ENCODE measurements around the gene LGALS3BP. TPM values are rescaled to one million over a fixed set of nuclear protein-coding genes. Genes with fewer than 3 reads are reported as not detected.

The LGALS3BP gene
- total and polyA plus RNA-seq, 2 of the 13 experiments (the other 11 are each of a cell fraction or from before 2014, with no cell fraction given) = 137 to 332 TPM

GRCh38 chr17:78951967-78952551, 27.7 kb downstream of the LGALS3BP start (continued):
- TF ChIP-seq NR2F6 (IDR thresholded peaks at IDR 0.05) = peak; percentile 24; the same call in 1 of the 2 replicates
- TF ChIP-seq NR2F6 (CRISPR knock-in tag; IDR thresholded peaks at IDR 0.05) = no peak
- peak; percentile 39; the same call in 1 of the 2 replicates for TF ChIP-seq SP5 (CRISPR knock-in tag; IDR thresholded peaks at IDR 0.05; ENCODE audit: borderline replicate concordance, low read depth)
- TF ChIP-seq, protein P1, sequence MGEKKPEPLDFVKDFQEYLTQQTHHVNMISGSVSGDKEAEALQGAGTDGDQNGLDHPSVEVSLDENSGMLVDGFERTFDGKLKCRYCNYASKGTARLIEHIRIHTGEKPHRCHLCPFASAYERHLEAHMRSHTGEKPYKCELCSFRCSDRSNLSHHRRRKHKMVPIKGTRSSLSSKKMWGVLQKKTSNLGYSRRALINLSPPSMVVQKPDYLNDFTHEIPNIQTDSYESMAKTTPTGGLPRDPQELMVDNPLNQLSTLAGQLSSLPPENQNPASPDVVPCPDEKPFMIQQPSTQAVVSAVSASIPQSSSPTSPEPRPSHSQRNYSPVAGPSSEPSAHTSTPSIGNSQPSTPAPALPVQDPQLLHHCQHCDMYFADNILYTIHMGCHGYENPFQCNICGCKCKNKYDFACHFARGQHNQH (CRISPR knock-in tag; IDR thresholded peaks at IDR 0.05) = no peak
- 0 out of 2 replicates have a peak, but pooled peaks have one; percentile 28 for TF ChIP-seq KDM5B (CRISPR knock-in tag; IDR thresholded peaks at IDR 0.05; ENCODE audit: borderline replicate concordance)
- no peak for TF ChIP-seq RNF2 (conservative IDR thresholded peaks at IDR 0.05; ENCODE audit: low read depth)
- TF ChIP-seq, protein P2, sequence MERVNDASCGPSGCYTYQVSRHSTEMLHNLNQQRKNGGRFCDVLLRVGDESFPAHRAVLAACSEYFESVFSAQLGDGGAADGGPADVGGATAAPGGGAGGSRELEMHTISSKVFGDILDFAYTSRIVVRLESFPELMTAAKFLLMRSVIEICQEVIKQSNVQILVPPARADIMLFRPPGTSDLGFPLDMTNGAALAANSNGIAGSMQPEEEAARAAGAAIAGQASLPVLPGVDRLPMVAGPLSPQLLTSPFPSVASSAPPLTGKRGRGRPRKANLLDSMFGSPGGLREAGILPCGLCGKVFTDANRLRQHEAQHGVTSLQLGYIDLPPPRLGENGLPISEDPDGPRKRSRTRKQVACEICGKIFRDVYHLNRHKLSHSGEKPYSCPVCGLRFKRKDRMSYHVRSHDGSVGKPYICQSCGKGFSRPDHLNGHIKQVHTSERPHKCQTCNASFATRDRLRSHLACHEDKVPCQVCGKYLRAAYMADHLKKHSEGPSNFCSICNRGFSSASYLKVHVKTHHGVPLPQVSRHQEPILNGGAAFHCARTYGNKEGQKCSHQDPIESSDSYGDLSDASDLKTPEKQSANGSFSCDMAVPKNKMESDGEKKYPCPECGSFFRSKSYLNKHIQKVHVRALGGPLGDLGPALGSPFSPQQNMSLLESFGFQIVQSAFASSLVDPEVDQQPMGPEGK (CRISPR knock-in tag; IDR thresholded peaks at IDR 0.05) = peak; percentile 53
- no peak for TF ChIP-seq CCDC6 (CRISPR knock-in tag; IDR thresholded peaks at IDR 0.05)
- TF ChIP-seq, protein P3, sequence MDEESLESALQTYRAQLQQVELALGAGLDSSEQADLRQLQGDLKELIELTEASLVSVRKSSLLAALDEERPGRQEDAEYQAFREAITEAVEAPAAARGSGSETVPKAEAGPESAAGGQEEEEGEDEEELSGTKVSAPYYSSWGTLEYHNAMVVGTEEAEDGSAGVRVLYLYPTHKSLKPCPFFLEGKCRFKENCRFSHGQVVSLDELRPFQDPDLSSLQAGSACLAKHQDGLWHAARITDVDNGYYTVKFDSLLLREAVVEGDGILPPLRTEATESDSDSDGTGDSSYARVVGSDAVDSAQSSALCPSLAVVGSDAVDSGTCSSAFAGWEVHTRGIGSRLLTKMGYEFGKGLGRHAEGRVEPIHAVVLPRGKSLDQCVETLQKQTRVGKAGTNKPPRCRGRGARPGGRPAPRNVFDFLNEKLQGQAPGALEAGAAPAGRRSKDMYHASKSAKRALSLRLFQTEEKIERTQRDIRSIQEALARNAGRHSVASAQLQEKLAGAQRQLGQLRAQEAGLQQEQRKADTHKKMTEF (CRISPR knock-in tag; IDR thresholded peaks at IDR 0.05) = no peak; the same call in 1 of the 2 replicates
- no peak for TF ChIP-seq CHD2 (IDR thresholded peaks at IDR 0.05; ENCODE audit: low read depth, low read length)
- TF ChIP-seq HOXA3 (CRISPR knock-in tag; IDR thresholded peaks at IDR 0.05) = peak; percentile 41; the same call in 1 of the 2 replicates
- TF ChIP-seq SAP130 (CRISPR knock-in tag; IDR thresholded peaks at IDR 0.05; ENCODE audit: low read depth) = peak; percentile 60
- no peak for TF ChIP-seq TEAD2 (CRISPR knock-in tag; IDR thresholded peaks at IDR 0.05)
- no peak for TF ChIP-seq CBX2 (IDR thresholded peaks at IDR 0.05; ENCODE audit: low read depth, low read length)
- TF ChIP-seq CBX2 (CRISPR knock-in tag; IDR thresholded peaks at IDR 0.05; ENCODE audit: low read depth) = no peak
- no peak for TF ChIP-seq TOPORS (CRISPR knock-in tag; IDR thresholded peaks at IDR 0.05)
- no peak for TF ChIP-seq ZNF800 (CRISPR knock-in tag; IDR thresholded peaks at IDR 0.05)
- TF ChIP-seq NONO (IDR thresholded peaks at IDR 0.05) = no peak
- no peak for TF ChIP-seq NONO (CRISPR knock-in tag; conservative IDR thresholded peaks at IDR 0.05)
- TF ChIP-seq, protein P4, sequence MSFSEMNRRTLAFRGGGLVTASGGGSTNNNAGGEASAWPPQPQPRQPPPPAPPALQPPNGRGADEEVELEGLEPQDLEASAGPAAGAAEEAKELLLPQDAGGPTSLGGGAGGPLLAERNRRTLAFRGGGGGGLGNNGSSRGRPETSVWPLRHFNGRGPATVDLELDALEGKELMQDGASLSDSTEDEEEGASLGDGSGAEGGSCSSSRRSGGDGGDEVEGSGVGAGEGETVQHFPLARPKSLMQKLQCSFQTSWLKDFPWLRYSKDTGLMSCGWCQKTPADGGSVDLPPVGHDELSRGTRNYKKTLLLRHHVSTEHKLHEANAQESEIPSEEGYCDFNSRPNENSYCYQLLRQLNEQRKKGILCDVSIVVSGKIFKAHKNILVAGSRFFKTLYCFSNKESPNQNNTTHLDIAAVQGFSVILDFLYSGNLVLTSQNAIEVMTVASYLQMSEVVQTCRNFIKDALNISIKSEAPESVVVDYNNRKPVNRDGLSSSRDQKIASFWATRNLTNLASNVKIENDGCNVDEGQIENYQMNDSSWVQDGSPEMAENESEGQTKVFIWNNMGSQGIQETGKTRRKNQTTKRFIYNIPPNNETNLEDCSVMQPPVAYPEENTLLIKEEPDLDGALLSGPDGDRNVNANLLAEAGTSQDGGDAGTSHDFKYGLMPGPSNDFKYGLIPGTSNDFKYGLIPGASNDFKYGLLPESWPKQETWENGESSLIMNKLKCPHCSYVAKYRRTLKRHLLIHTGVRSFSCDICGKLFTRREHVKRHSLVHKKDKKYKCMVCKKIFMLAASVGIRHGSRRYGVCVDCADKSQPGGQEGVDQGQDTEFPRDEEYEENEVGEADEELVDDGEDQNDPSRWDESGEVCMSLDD (CRISPR knock-in tag; IDR thresholded peaks at IDR 0.05; ENCODE audit: borderline replicate concordance) = peak; percentile 27; the same call in 1 of the 2 replicates
- TF ChIP-seq ZNF431 (CRISPR knock-in tag; IDR thresholded peaks at IDR 0.05; ENCODE audit: borderline replicate concordance, low read depth) = no peak
- TF ChIP-seq ELF4 (CRISPR knock-in tag; IDR thresholded peaks at IDR 0.05; ENCODE audit: borderline replicate concordance) = no peak
- TF ChIP-seq ZFP90 (CRISPR knock-in tag; IDR thresholded peaks at IDR 0.05; ENCODE audit: borderline replicate concordance) = no peak

All from HepG2 (cell line).